Type B pancreatic cell (in vitro differentiated cells): ENCODE data around the gene RAB37. TPM values are rescaled to one million over a fixed set of nuclear protein-coding genes. Genes with fewer than 3 reads are reported as not detected.
A peak's percentile ranks its signal among the peaks of the same experiment; 100 is the strongest.

Experiments used
- DNase-seq: peaks from one replicate; pipeline ENCODE4 v3.0.0; 2021; ENCODE audit warnings: mixed read lengths; ENCODE audit not compliant: unreplicated experiment; ENCODE audit errors: extremely low spot score
- H3K27ac Mint-ChIP-seq: 2 replicates; pipeline ENCODE4 v1.8.0; 2021; ENCODE audit warnings: mild to moderate bottlenecking, mixed read lengths
- H3K27me3 Mint-ChIP-seq: 2 replicates; pipeline ENCODE4 v1.8.0; 2021; ENCODE audit warnings: mixed read lengths
- H3K36me3 Mint-ChIP-seq: 2 replicates; pipeline ENCODE4 v1.8.0; 2021; ENCODE audit warnings: mixed read lengths
- H3K4me1 Mint-ChIP-seq: one replicate; pipeline ENCODE4 v1.8.0; 2021; ENCODE audit warnings: mixed read lengths; ENCODE audit not compliant: unreplicated experiment
- H3K4me3 Mint-ChIP-seq: 2 replicates; pipeline ENCODE4 v1.8.0; 2021; ENCODE audit warnings: mild to moderate bottlenecking, mixed read lengths
- H3K9me3 Mint-ChIP-seq: 2 replicates; pipeline ENCODE4 v1.8.0; 2021; ENCODE audit warnings: mixed read lengths
- CTCF ChIP-seq: fragments of 200-600 bp; sonication (generic); conservative IDR thresholded peaks from 2 replicates; pipeline ENCODE4 v1.5.0; 2021; ENCODE audit warnings: antibody characterized with exemption, mild to moderate bottlenecking
- total RNA-seq: library from RNA; stranded (reverse); gene quantifications from 2 replicates; pipeline ENCODE4 v1.2.1, GENCODE V29; 2021; ENCODE audit warnings: low replicate concordance

RAB37 gene
- total RNA-seq, 1 donor from 2014 or later, result 3.4 TPM

- peak; percentile 99 for DNase-seq
- Mint-ChIP-seq H3K9me3 (no peaks in the 10 kb centered on the region), H3K36me3 (peaks cover 14% of the 10 kb centered on the region), H3K4me3 (peak within 1 kb of the TSS; percentile 98), H3K4me1 (peaks cover 22% of the 10 kb centered on the region), H3K27me3 (no peaks in the 10 kb centered on the region), H3K27ac (peak within 1 kb of the TSS; percentile 88)
- no peak for TF ChIP-seq CTCF
Observed at GRCh38 chr17:74776044-74776962, 39.2 kb downstream of the RAB37 start, which contains the start of gene NAT9. TSS of gene NAT9 (minus strand) at chr17:74776345. CDS start at chr17:74775698, 647 bp downstream.

- Mint-ChIP-seq H3K4me3 (peak overlapping the region; percentile 98), H3K27ac (peak overlapping the region; percentile 53), H3K9me3 (no peaks in the 10 kb centered on the region), H3K36me3 (peaks cover 14% of the 10 kb centered on the region), H3K27me3 (no peaks in the 10 kb centered on the region), H3K4me1 (peaks cover 22% of the 10 kb centered on the region)
- TF ChIP-seq CTCF, result no peak
- DNase-seq, result no peak
Observed at GRCh38 chr17:74776990-74777389, 39.9 kb downstream of the RAB37 start.

- H3K27ac Mint-ChIP-seq, result peak overlapping the region; percentile 63
- no peaks in the 10 kb centered on the region for H3K9me3 Mint-ChIP-seq
- TF ChIP-seq CTCF, result no peak
- H3K27me3 Mint-ChIP-seq, result no peaks in the 10 kb centered on the region
- no peak for DNase-seq
- peak overlapping the region; percentile 73 for H3K4me3 Mint-ChIP-seq
- peaks cover 22% of the 10 kb centered on the region for H3K4me1 Mint-ChIP-seq
- H3K36me3 Mint-ChIP-seq, result peaks cover 11% of the 10 kb centered on the region
Observed at GRCh38 chr17:74777901-74778515, 41.0 kb downstream of the RAB37 start.

- TF ChIP-seq CTCF, result no peak
- Mint-ChIP-seq H3K4me1 (peaks cover 21% of the 10 kb centered on the region), H3K9me3 (no peaks in the 10 kb centered on the region), H3K27ac (no peak overlapping the region), H3K27me3 (no peaks in the 10 kb centered on the region), H3K36me3 (peaks cover 7% of the 10 kb centered on the region), H3K4me3 (peak overlapping the region; percentile 39)
- no peak for DNase-seq
Observed at GRCh38 chr17:74778960-74779359, 41.9 kb downstream of the RAB37 start.

GRCh38 chr17:74779501-74779900 lies 42.4 kb downstream of the RAB37 start:
- no peak for TF ChIP-seq CTCF
- H3K27me3 Mint-ChIP-seq, result no peaks in the 10 kb centered on the region
- DNase-seq, result no peak
- peaks cover 23% of the 10 kb centered on the region for H3K4me1 Mint-ChIP-seq
- no peaks in the 10 kb centered on the region for H3K9me3 Mint-ChIP-seq
- no peak overlapping the region for H3K27ac Mint-ChIP-seq
- peaks cover 9% of the 10 kb centered on the region for H3K36me3 Mint-ChIP-seq
- no peak overlapping the region for H3K4me3 Mint-ChIP-seq
